Measurements from ENCODE around the gene RNF166.

RNF166 gene

DNA sequence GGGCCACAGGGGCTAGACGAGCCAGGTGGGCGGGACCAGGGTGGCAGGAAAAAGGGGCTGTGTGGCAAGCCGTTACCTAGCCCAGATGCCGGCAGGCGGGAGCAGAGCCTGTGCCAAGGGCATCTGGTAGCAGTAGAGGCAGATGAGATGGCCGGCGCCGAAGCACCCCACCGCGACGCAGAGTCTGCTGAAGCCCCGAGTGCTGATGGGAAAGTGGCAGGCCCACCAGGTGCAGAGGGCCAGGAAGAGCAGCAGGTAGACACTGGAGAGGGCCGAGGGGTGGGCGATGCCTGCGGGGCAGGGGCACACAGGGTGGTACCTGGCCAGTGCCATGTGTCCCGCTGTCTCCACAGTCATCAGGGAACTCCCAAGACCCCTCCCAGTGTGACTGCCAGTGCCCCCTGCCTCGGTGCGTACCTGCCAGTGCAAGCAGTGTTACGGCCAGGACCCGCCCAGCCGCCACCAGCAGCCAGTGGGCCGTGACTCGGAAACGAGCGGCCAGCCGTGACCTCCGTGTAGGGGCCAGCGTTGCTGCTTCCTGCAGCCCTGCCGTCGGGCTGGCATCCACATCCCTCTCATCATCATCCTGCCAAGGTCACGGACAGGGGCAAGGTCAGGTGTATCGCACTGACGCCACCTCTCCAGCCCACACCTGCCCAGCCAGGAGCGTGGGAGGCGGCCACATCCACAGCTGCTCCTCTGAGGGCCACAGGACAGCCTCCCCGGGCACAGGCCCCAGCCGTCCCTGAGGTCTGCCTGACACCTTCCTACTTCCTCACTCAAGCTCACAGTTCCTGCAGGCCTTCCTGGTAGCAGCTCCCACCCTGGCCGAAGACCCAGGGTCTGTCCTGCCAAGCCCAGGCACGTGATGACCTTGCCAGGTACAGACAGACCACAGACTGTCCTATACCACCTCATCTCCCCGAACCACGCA lies 32.2 kb upstream of the RNF166 start:
- DNase-seq (ENCODE audit: low read depth), result no peak
- TF ChIP-seq, protein P1, sequence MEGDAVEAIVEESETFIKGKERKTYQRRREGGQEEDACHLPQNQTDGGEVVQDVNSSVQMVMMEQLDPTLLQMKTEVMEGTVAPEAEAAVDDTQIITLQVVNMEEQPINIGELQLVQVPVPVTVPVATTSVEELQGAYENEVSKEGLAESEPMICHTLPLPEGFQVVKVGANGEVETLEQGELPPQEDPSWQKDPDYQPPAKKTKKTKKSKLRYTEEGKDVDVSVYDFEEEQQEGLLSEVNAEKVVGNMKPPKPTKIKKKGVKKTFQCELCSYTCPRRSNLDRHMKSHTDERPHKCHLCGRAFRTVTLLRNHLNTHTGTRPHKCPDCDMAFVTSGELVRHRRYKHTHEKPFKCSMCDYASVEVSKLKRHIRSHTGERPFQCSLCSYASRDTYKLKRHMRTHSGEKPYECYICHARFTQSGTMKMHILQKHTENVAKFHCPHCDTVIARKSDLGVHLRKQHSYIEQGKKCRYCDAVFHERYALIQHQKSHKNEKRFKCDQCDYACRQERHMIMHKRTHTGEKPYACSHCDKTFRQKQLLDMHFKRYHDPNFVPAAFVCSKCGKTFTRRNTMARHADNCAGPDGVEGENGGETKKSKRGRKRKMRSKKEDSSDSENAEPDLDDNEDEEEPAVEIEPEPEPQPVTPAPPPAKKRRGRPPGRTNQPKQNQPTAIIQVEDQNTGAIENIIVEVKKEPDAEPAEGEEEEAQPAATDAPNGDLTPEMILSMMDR (IDR thresholded peaks at IDR 0.05; ENCODE audit: low read length, missing control alignments), result no peak
- no peak overlapping the region for H3K4me3 ChIP-seq (replicated peaks; ENCODE audit: low read depth, low read length)

DNA sequence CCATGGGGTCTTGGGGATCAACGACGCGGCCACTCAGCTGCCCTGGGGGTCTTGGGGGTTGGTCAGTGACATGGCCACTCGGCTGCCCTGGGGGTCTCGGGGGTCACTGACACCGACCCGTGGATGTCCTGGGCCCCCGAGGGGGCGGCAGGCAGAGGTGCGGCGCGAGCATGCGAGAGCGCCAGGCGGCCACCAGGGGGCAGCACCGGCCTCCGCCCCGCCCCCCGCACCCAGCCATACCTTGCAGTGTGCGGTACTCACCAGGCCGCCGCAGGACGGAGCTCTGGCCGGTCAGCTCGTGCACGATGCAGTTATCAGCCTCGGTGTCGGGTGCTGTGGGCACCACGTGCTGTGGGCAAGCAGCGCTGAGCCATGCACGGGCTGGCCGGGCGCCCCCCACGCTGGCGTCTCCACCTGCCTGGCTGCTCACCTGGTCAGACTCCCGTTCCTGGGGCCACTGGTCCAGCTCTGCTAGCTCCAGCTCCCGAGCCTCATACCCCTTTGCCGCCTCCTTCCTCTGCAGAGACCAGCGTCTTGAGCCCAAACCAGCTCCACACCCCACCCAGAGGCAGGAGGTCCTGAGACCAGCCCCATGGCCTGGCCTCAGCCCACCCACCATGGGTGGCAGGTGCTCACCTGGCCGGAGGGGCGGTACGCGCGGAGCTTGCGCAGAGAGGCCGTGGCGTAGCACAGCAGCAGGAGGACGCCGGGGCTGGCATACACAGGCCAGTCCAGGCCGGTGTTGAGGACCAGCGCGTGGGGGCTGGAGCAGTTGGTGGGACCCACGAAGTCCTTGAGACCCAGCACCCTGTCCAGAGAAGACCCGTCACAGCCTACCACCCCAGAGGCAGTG lies 31.3 kb upstream of the RNF166 start:
- H3K4me3 ChIP-seq (replicated peaks; ENCODE audit: low read depth, low read length), result no peak overlapping the region
- peak; percentile 68 for DNase-seq (ENCODE audit: low read depth)
- TF ChIP-seq, protein P1 (IDR thresholded peaks at IDR 0.05; ENCODE audit: low read length, missing control alignments), result peak; percentile 54

DNA sequence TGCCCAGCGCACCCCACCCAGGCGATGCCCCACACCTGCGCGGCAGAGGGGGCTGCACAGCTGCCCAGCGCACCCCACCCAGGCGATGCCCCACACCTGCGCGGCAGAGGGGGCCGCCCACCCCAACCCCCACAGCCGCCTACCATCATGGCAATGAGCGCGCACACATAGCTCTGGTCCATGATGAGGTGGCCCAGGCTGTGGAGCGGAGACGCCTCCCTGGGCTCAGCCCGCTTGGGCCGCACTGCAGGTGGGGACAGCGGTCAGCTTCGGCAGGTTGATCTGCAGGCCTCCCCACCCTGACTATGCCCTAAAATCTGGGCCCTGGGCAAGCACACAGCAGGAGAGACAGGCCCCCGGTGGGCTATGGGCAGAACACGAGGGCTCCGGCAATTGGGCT lies 30.3 kb upstream of the RNF166 start:
- DNase-seq (ENCODE audit: low read depth), result no peak
- no peak overlapping the region for H3K4me3 ChIP-seq (replicated peaks; ENCODE audit: low read depth, low read length)
- TF ChIP-seq, protein P1 (IDR thresholded peaks at IDR 0.05; ENCODE audit: low read length, missing control alignments), result no peak

DNA sequence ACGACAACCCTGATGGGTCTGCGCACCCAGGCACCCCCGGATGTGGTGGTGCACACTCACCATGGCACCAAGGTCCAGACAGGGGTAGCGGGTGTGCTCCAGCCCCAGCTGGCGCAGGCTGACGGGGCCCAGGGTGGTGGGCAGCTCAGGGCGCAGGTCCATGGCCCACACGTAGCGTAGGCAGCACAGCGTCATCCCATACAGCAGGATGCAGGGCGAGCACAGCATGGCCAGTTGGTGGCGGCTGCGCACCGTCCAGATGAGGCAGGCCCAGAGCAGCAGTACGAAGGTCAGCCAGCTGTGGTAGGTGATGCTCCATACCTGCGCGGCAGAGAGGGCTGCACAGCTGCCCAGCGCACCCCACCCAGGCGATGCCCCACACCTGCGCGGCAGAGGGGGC lies 29.9 kb upstream of the RNF166 start:
- DNase-seq (ENCODE audit: low read depth), result no peak
- TF ChIP-seq, protein P1 (IDR thresholded peaks at IDR 0.05; ENCODE audit: low read length, missing control alignments), result no peak
- no peak overlapping the region for H3K4me3 ChIP-seq (replicated peaks; ENCODE audit: low read depth, low read length)

DNA sequence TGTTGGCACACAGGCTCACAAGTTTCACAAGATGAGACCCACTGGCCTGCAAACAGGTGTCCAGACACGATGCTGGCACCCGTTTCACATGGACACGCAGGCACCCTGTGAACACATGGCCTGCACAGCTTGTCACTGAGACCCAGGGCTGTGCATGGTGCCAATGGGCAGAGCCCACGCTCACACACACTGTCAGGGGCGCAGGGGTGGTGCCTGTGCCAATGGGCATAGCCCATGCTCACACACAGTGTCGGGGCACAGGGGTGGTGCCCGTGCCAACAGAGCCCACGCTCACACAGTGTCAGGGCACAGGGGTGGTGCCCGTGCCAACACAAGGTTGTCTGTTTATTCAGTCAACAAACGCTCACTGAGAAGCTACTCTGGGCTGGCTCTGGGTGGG lies 29.4 kb upstream of the RNF166 start:
- no peak for DNase-seq (ENCODE audit: low read depth)
- TF ChIP-seq, protein P1 (IDR thresholded peaks at IDR 0.05; ENCODE audit: low read length, missing control alignments), result no peak
- no peak overlapping the region for H3K4me3 ChIP-seq (replicated peaks; ENCODE audit: low read depth, low read length)

DNA sequence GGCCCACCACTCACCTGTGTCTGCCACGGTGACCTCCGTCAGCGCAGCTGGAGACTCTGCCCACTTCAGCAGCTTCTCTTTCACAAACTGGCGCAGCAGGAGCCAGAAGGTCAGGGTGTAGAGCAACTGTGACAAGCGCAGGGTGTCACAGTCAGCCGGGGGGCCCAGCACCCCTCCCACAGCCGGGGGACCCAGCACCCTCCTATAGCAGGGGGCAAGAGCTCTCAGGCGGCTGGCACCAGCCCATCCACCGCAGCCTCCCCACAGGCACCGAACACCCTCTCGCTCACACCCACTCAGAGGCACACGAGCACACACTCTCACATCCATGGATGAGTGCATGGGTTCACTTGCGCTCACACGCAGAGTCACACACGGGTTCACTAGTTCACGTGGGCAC lies 28.9 kb upstream of the RNF166 start:
- TF ChIP-seq, protein P1 (IDR thresholded peaks at IDR 0.05; ENCODE audit: low read length, missing control alignments), result no peak
- no peak for DNase-seq (ENCODE audit: low read depth)
- H3K4me3 ChIP-seq (replicated peaks; ENCODE audit: low read depth, low read length), result no peak overlapping the region

All from fibroblast of pulmonary artery (primary cell).